NOMO-1 treated with DMSO at 0.1 percent for 48 hours (cell line): Measurements from ENCODE around the gene KIRREL3.

ENCODE experiments used
- DNase-seq: peaks from one replicate; lab custom pipeline; 2025; ENCODE audit not compliant: unreplicated experiment; lab: John Stamatoyannopoulos, UW

The KIRREL3 gene

DNA sequence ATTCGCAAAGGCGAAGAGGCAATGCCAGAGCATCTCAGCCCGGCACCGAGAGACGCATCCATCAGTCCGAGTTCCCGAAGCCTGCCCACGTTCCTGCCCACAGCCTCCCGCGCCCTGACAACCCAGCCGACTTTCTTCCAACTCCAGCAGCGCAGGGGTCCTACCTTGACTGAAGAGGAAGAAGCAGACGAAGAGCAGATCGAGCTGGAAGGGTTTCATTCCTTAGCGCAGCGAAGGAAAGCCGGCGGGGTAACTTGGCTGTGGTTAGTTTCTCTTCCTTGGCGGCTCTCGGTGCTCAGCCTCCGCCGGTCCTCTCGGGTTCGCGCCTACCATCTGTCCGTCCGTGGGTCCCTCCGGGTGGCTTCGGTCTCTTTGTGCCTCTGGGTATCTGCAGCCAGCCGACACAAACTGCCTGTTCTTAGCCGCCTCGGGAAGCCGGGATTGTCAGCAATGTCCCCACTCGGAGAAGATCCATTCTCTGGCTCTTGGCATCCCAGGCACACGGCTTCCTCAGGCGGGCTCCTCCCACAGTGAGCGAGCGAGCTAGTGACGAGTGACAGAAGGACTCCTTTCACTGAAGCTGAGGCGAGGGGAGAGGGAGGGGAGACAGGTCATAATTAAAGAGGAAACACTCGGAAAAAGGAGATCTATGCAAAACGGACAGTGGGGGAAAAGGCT is at the start of gene KIRREL3:
KIRREL3 (minus strand) TSS at position 480 of the 678 bp plus-strand sequence.
- no peak for DNase-seq

GRCh38 chr11:127050186-127050585 is 49.6 kb upstream of the KIRREL3 start:
- DNase-seq, result no peak

- DNase-seq, result no peak
Observed at GRCh38 chr11:127049486-127049885, 48.9 kb upstream of the KIRREL3 start.

DNA sequence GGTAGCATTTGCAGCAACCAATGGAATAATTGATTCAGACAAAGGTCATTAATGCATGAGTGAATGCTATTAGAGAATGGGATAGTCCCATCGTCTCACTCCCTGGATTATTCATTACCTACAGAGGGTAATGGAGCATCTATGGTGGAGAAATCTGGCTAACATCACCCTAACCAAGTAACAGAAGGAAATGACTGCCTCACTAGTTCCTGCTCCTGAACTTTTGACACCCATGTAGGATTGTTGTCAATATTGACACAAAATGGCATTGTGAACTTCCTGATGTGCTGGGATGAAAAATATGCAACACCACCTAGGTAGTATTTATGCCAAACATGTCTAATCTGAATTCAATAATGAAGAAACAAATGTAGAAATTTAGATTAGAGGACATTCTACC is 44.0 kb upstream of the KIRREL3 start:
- no peak for DNase-seq

- no peak for DNase-seq
Observed at GRCh38 chr11:127042445-127042844, 41.9 kb upstream of the KIRREL3 start.

GRCh38 chr11:127039591-127039990 is 39.0 kb upstream of the KIRREL3 start:
- DNase-seq, result no peak

- DNase-seq, result no peak
Observed at GRCh38 chr11:127037596-127037995, 37.0 kb upstream of the KIRREL3 start.

DNA sequence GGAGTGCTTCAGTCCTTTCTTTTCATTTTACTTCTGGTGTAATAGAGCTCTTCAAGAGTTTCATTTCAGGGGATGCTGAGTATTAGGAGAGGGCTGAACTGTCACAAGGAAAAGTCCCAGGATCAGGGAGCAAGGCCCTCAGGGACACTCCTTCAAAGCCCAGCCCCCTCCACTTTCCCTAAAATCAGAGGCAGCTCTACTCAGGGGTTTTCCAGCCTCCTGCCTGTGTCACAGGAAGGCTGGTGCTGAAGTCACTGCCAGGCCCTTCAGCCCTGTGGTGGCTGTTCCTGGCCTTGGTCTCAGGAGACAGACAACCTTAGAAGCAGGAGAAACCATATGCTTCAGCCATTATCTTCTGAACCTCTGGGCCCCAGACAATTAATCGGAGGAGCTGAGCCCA is 36.4 kb upstream of the KIRREL3 start:
- no peak for DNase-seq

- no peak for DNase-seq
Observed at GRCh38 chr11:127035824-127036223, 35.3 kb upstream of the KIRREL3 start.

DNA sequence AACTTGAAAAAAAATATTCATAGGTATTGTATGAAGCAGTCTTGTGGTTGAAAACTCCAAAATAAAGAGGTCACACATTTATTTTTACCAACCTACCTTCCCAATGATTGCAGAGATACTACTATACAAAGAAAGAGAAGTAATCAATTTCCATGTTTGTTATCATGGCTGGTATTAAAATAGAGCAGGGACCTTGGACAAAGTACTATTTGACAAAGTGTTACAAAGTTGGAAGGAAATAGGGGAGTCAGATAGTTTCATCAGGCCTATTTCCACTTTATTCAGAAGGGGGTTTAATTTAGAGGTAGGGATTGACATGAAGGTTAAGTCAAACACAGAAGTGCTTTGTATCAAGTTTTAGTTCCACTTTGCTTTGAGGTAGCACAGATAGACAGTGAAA is 34.4 kb upstream of the KIRREL3 start:
- DNase-seq, result no peak

DNA sequence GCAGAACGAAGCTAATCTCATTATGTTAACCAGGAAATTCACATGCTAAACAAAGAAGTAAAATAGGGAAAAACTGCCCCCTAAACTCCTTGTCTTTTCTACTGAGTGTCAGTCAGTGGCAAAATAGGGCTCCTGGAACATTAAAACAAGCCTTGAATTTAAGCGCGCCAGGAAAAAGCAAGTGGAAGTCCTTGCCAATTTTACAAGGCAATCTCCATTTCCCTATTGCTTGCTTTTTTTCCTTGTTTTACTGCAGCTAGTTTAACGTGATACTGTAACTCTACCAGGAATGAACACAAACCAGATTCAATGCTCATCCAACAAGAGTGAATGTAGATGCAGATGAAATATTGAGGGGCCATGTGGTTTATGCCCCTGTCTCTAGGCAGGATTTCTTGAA is 28.1 kb upstream of the KIRREL3 start:
- DNase-seq, result no peak

GRCh38 chr11:127027789-127028188 is 27.2 kb upstream of the KIRREL3 start:
- DNase-seq, result no peak

- no peak for DNase-seq
Observed at GRCh38 chr11:127027000-127027399, 26.4 kb upstream of the KIRREL3 start.

- no peak for DNase-seq
Observed at GRCh38 chr11:127023991-127024390, 23.4 kb upstream of the KIRREL3 start.

GRCh38 chr11:127018683-127019279 is 18.2 kb upstream of the KIRREL3 start:
- no peak for DNase-seq

DNA sequence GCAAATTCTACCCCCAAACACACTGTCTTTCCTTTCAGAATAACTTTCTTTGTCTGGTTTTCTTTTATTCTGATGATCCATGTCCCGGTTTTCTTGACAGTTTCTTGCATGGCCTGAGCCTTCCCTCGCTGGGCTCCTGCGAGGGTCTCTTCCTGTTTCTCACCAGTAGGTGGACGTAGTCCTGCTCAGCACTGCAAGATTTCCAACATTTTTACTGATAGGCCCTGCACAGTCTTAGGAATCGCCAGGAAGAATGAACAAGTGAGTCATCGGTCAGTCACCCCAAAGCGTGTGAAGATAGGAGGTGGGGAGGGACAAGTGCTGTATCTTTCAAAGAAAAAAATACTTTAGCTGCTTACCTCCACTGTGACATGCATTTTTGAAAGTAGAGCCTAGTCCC is 16.9 kb upstream of the KIRREL3 start:
- no peak for DNase-seq

GRCh38 chr11:127013550-127013949 is 13.0 kb upstream of the KIRREL3 start:
- no peak for DNase-seq

DNA sequence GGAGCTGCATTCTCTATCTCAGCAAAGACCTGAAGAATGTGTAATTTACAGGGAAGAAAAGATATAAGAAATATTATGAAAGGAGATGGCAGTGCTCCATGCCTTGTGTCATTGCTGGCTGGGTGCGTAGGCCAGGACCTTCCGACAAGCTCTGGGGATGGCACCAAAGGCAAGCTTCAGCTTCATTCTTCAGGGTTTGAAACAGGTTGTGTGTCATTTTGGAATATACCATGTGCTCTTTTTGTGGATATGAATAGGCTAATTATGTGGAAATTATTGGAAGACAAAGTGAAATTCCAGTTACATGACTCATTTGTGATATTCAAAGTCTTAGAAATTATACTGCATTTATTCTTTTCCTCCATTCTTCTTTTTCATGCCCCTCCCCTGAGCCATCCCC is 5.7 kb upstream of the KIRREL3 start:
- no peak for DNase-seq

- no peak for DNase-seq
Observed at GRCh38 chr11:127003260-127003981, 2.9 kb upstream of the KIRREL3 start.

DNA sequence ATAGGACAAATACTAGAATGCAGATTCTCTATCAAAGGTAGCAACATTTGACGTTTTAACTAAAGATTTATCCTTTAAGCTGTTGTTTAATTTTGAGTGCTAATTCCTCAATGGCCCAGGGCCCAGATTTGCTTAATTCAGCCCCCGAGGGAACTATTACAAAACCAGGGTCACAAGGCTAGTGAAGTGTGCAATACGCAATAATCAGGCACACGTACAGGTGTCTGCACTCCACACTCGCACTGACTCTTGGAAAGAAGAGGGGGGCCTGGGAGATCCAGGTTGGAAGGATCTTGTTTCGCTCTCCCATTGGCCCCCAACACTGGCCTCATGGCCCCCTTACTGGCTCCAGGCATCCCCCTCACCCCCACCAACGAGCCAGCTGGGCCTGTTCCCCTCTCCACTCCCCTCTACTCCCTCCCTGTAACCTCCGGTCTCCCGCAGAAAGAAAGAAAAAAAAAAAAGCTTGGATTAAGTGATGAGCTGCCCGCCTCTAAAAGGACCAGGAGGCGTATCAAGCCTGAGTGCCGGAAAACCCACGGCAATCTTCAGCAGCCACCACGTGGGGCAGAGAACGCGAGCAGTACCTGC is 2.2 kb upstream of the KIRREL3 start:
- DNase-seq, result no peak

GRCh38 chr11:127000981-127001380 is 411 bp upstream of the KIRREL3 start:
- DNase-seq, result no peak

DNA sequence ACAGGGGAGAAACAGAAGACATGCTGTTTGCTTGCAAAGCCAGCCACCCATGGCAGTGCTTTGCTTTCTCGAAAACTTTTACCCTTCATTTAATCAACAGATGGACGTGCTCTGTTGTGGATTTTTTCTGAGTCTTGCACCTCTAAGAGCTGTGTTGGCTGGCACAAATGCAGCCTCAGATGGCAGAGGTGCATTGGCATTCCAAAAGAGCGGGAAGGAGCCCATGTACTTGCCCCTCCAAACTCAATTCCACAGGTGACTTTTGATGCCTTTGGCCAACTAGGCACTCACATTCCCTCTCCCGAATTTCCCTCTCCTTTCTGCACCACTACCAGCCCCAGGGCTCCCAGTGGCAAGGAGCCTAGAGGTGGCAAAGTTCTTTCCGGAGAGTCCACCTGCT is 1.2 kb downstream of the KIRREL3 start:
- no peak for DNase-seq
